GM19239 (cell line): ENCODE data around the gene PSPN.
A peak's percentile ranks its signal among the peaks of the same experiment; 100 is the strongest.

Experiments
- DNase-seq: peaks from one replicate; pipeline ENCODE4 v3.0.0; 2011; ENCODE audit warnings: low spot score; ENCODE audit not compliant: insufficient read length
- FAIRE-seq: peaks from 2 replicates; lab custom pipeline; 2011; peaks lifted over from hg19 to GRCh38; lab: Jason Lieb, UNC

PSPN gene

GRCh38 chr19:6375411-6376010, at the start of gene PSPN:
PSPN (minus strand) TSS chr19:6375933; CDS start chr19:6375849, 84 bp downstream.
- DNase-seq (no peak), FAIRE-seq (no peak)

GRCh38 chr19:6424939-6425731, 49.4 kb upstream of the PSPN start:
- DNase-seq, result peak; percentile 96
- FAIRE-seq, result peak; percentile 100

GRCh38 chr19:6424195-6424938, 48.6 kb upstream of the PSPN start, which contains the start of gene KHSRP:
KHSRP (minus strand) TSS chr19:6424811; CDS start chr19:6424701, 110 bp downstream.
- DNase-seq, result peak; percentile 100
- no peak for FAIRE-seq

- peak; percentile 61 for DNase-seq
- FAIRE-seq, result peak; percentile 95
These were observed 47.9 kb upstream of the PSPN start for GRCh38 chr19:6423499-6424194.

GRCh38 chr19:6421075-6422014, 45.6 kb upstream of the PSPN start:
- FAIRE-seq (no peak), DNase-seq (no peak)

- DNase-seq, result no peak
- FAIRE-seq, result no peak
These were observed 42.8 kb upstream of the PSPN start for GRCh38 chr19:6418562-6418932.

GRCh38 chr19:6417713-6418561, 42.2 kb upstream of the PSPN start:
- DNase-seq (no peak), FAIRE-seq (no peak)

GRCh38 chr19:6416658-6417405, 41.1 kb upstream of the PSPN start:
- FAIRE-seq, result no peak
- DNase-seq, result no peak

- no peak for FAIRE-seq
These were observed 40.0 kb upstream of the PSPN start for GRCh38 chr19:6415591-6416190.

GRCh38 chr19:6414793-6415590, 39.3 kb upstream of the PSPN start:
- no peak for DNase-seq
- FAIRE-seq, result no peak

More at GRCh38 chr19:6415591-6416190, 40.0 kb upstream of the PSPN start:
- no peak for DNase-seq

- no peak for FAIRE-seq
These were observed 38.2 kb upstream of the PSPN start for GRCh38 chr19:6413721-6414643.

GRCh38 chr19:6413291-6413690, 37.6 kb upstream of the PSPN start:
- no peak for FAIRE-seq

More at GRCh38 chr19:6413721-6414643, 38.2 kb upstream of the PSPN start:
- no peak for DNase-seq

GRCh38 chr19:6412447-6413091, 36.8 kb upstream of the PSPN start:
- DNase-seq (peak; percentile 73), FAIRE-seq (no peak)

More at GRCh38 chr19:6413291-6413690, 37.6 kb upstream of the PSPN start:
- DNase-seq, result no peak

GRCh38 chr19:6412061-6412446, 36.3 kb upstream of the PSPN start:
- FAIRE-seq (no peak), DNase-seq (no peak)

GRCh38 chr19:6409346-6409745, 33.6 kb upstream of the PSPN start:
- no peak for DNase-seq
- FAIRE-seq, result no peak
